CD4-positive, alpha-beta T cell (primary cell): ENCODE data around the gene ANKRD60. TPM values are rescaled to one million over a fixed set of nuclear protein-coding genes. Genes with fewer than 3 reads are reported as not detected.

ENCODE experiments used
- ATAC-seq: fragments of 200-7000 bp; cut with Tn5 transposase; one replicate; pipeline ENCODE4 v1.10.0; 2022; ENCODE audit warnings: mild to moderate bottlenecking; ENCODE audit not compliant: poor library complexity
- CTCF ChIA-PET: fragments of 350-600 bp; sonication (Branson Sonifier 250); formaldehyde crosslinking; loops from one replicate; lab custom pipeline; 2021; ENCODE audit warnings: antibody characterized with exemption, inconsistent platforms; lab: Charles Lee
- POLR2A ChIA-PET: fragments of 350-600 bp; sonication (Branson Sonifier 250); formaldehyde crosslinking; loops from one replicate; lab custom pipeline; 2021; ENCODE audit warnings: antibody characterized with exemption, inconsistent platforms; lab: Charles Lee
- DNase-seq, 14 experiments: peaks; one replicate each; pipeline ENCODE4 v3.0.0-alpha.2; 2013 to 2020; ENCODE audit warnings: mixed read lengths in 2 of 14
- H3K27ac ChIP-seq, 2 donors: one replicate each; pipeline versions ENCODE4 v1.5.1 to v1.7.0; 2013; ENCODE audit warnings: low read length in 2 of 2, low read depth in 1 of 2, mild to moderate bottlenecking in 1 of 2
- H3K27me3 ChIP-seq, 2 experiments: 1 replicate in 1 of 2; 2 replicates in 1 of 2; pipeline versions ENCODE4 v1.6.1 to v1.7.0; 2013; ENCODE audit warnings: low read length in 2 of 2, control low read depth in 1 of 2, mild to moderate bottlenecking in 1 of 2, moderate library complexity in 1 of 2; ENCODE audit not compliant: insufficient read depth in 2 of 2, control insufficient read depth in 1 of 2
- H3K36me3 ChIP-seq: one replicate; pipeline ENCODE4 v1.6.1; 2013; ENCODE audit warnings: low read length, control low read depth; ENCODE audit not compliant: insufficient read depth
- H3K4me1 ChIP-seq: one replicate; pipeline ENCODE4 v1.6.1; 2013; ENCODE audit warnings: low read length, control low read depth; ENCODE audit not compliant: insufficient read depth
- H3K4me3 ChIP-seq: one replicate; pipeline ENCODE4 v1.5.1; 2013; ENCODE audit warnings: mild to moderate bottlenecking, low read length, moderate library complexity
- H3K9me3 ChIP-seq, 2 experiments: 1 replicate in 1 of 2; 2 replicates in 1 of 2; pipeline versions ENCODE4 v1.6.1 to v1.7.0; 2013; ENCODE audit warnings: low read length in 2 of 2, mild to moderate bottlenecking in 2 of 2, control low read depth in 1 of 2, moderate library complexity in 1 of 2; ENCODE audit not compliant: control insufficient read depth in 1 of 2, insufficient read depth in 1 of 2
- H3K27ac Mint-ChIP-seq: one replicate; pipeline ENCODE4 v1.8.0; 2020; ENCODE audit warnings: mixed read lengths
- H3K27me3 Mint-ChIP-seq: one replicate; pipeline ENCODE4 v1.8.0; 2021; ENCODE audit warnings: mixed read lengths
- H3K36me3 Mint-ChIP-seq: one replicate; pipeline ENCODE4 v1.8.0; 2021; ENCODE audit warnings: low read depth, mixed read lengths
- H3K4me1 Mint-ChIP-seq: one replicate; pipeline ENCODE4 v1.8.0; 2021; ENCODE audit warnings: low read depth, mixed read lengths
- H3K4me3 Mint-ChIP-seq: one replicate; pipeline ENCODE4 v1.8.0; 2020; ENCODE audit warnings: mild to moderate bottlenecking, mixed read lengths
- H3K9me3 Mint-ChIP-seq: one replicate; pipeline ENCODE4 v1.8.0; 2020; ENCODE audit warnings: mixed read lengths
- intact Hi-C, 2 experiments: fragments of 100-400 bp; cut with DNase I in 1 of 2; cut with micrococcal nuclease in 1 of 2; formaldehyde crosslinking; loops; one replicate each; pipeline versions ENCODE4 v1.15.1 to v1.9.0; 2023 to 2025; cut with DNase I, micrococcal nuclease
- total RNA-seq, 174 experiments: library from RNA in 2 of 174; stranded (reverse) in 2 of 174; gene quantifications; one replicate each; pipeline ENCODE4 v1.2.3 and lab custom pipeline; 2021 to 2026
- TF ChIP-seq, protein P1 (sequence below): fragments of 200-600 bp; IDR thresholded peaks from one replicate; pipeline ENCODE4 v1.8.0; 2022; ENCODE audit warnings: antibody characterized with exemption, mild to moderate bottlenecking

Gene ANKRD60
- total RNA-seq, 2 experiments from 2014 or later: not detected

DNA sequence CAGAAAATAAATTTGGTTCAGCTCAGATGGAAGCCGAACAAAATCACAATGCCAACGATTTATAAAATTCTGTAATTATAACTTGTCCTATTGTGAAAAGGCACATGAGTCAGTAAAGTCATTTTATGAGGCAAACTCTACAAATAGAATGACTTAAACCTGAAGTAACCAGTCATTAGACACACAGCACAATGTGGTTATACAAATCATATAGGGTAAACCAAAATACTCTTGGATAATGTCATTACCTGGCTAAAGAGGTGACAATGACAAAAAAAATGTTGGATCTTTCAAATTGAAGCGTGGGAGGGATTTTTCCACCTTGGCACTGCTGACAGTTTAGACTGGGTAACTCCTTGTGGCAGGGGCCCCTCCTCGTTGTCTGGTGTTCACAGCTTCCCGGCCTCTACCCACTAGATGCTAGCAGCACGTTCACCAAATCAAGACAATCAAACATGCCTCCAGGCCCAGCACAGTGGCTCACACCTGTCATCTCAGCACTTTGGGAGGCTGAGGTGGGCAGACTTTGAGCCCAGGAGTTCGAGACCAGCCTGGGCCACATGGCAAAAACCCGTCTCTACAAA lies 5.0 kb downstream of the ANKRD60 start:
- CTCF ChIA-PET: interaction anchor here (0.8 kb wide), 1 partner anchor 219 kb away, joined by 3 read pairs; no protein-coding TSS in a partner anchor
- no peak for ATAC-seq

DNA sequence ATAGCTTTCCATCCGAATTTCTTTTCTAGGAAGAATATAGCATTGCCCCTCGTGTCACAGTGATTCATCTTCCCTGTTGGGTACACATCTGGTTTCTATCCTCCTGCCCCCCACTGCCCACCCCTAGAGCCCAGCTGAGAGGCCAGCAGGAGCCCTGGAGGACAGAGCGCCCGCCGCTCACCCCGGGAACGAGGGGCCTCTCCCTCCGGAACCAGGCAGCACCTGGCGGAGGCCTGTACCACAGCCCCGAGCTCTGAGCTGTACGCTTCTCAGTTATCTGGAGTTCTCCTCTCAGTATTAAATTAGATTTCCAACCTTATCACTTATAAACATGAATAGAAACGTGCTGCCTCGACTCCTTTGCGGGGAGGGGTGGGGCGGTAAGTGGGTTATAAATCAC lies 6.0 kb downstream of the ANKRD60 start:
- H3K4me1 Mint-ChIP-seq: no peaks in the 10 kb centered on the region
- no peak overlapping the region for H3K27ac ChIP-seq
- ATAC-seq: no peak
- peaks cover 9 to 10% of the 10 kb centered on the region in 2 experiments for H3K9me3 ChIP-seq
- H3K27me3 ChIP-seq: peaks cover 43 to 45% of the 10 kb centered on the region in 2 experiments
- no peak overlapping the region for H3K4me3 Mint-ChIP-seq
- ChIA-PET CTCF (no interaction called here), POLR2A (no interaction called here)
- H3K36me3 Mint-ChIP-seq: no peaks in the 10 kb centered on the region
- H3K36me3 ChIP-seq: no peaks in the 10 kb centered on the region
- no peak overlapping the region for H3K27ac Mint-ChIP-seq
- intact Hi-C loops: no loop called here
- H3K4me1 ChIP-seq: no peaks in the 10 kb centered on the region
- H3K9me3 Mint-ChIP-seq: peaks cover 6% of the 10 kb centered on the region
- no peak for DNase-seq
- H3K27me3 Mint-ChIP-seq: peaks cover 94% of the 10 kb centered on the region
- no peak overlapping the region for H3K4me3 ChIP-seq
- TF ChIP-seq, protein P1, sequence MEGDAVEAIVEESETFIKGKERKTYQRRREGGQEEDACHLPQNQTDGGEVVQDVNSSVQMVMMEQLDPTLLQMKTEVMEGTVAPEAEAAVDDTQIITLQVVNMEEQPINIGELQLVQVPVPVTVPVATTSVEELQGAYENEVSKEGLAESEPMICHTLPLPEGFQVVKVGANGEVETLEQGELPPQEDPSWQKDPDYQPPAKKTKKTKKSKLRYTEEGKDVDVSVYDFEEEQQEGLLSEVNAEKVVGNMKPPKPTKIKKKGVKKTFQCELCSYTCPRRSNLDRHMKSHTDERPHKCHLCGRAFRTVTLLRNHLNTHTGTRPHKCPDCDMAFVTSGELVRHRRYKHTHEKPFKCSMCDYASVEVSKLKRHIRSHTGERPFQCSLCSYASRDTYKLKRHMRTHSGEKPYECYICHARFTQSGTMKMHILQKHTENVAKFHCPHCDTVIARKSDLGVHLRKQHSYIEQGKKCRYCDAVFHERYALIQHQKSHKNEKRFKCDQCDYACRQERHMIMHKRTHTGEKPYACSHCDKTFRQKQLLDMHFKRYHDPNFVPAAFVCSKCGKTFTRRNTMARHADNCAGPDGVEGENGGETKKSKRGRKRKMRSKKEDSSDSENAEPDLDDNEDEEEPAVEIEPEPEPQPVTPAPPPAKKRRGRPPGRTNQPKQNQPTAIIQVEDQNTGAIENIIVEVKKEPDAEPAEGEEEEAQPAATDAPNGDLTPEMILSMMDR: no peak

More for the DNA sequence above, 5.0 kb downstream of the ANKRD60 start:
- Histone ChIP-seq H3K9me3 (peaks cover 10 to 13% of the 10 kb centered on the region in 2 experiments), H3K4me1 (peaks cover 7% of the 10 kb centered on the region), H3K36me3 (no peaks in the 10 kb centered on the region), H3K27ac (no peak overlapping the region), H3K27me3 (peaks cover 50 to 53% of the 10 kb centered on the region in 2 experiments), H3K4me3 (no peak overlapping the region)
- Mint-ChIP-seq H3K27me3 (peaks cover 96% of the 10 kb centered on the region), H3K27ac (no peak overlapping the region), H3K36me3 (no peaks in the 10 kb centered on the region), H3K4me3 (no peak overlapping the region), H3K4me1 (peaks cover 5% of the 10 kb centered on the region), H3K9me3 (peaks cover 6% of the 10 kb centered on the region)
- POLR2A ChIA-PET: no interaction called here
- intact Hi-C loops: no loop called here
- TF ChIP-seq, protein P1: no peak
- no peak for DNase-seq

DNA sequence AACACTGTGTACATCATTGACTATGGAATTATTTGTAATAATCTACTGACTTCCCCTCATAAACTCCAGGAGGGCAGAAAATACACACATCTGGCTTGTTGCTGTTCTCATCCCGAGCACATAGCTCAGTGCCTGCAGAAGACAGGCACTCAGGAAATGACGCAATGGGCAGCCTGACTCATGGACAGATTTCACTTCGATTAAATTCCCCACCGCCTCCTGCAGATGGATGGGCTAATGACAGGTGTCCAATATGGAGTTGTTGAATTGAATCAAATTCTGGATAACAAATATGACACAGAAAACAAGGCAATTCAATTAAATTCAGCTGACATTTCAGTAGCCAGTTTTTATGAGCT lies 9.1 kb downstream of the ANKRD60 start:
- POLR2A ChIA-PET: interaction anchor here (1.5 kb wide), 1 partner anchor 17 kb away, joined by 7 read pairs; no protein-coding TSS in a partner anchor

More for the DNA sequence above, 9.1 kb downstream of the ANKRD60 start:
- H3K4me3 Mint-ChIP-seq: no peak overlapping the region
- H3K4me1 Mint-ChIP-seq: no peaks in the 10 kb centered on the region
- CTCF ChIA-PET: no interaction called here
- H3K36me3 Mint-ChIP-seq: no peaks in the 10 kb centered on the region
- H3K27me3 ChIP-seq: peaks cover 19 to 23% of the 10 kb centered on the region in 2 experiments
- H3K27me3 Mint-ChIP-seq: peaks cover 76% of the 10 kb centered on the region
- DNase-seq (no peak), ATAC-seq (no peak)
- intact Hi-C loops: no loop called here
- H3K9me3 ChIP-seq: peaks cover 9 to 10% of the 10 kb centered on the region in 2 experiments
- no peaks in the 10 kb centered on the region for H3K4me1 ChIP-seq
- no peak overlapping the region for H3K4me3 ChIP-seq
- H3K27ac ChIP-seq: no peak overlapping the region
- TF ChIP-seq, protein P1: no peak
- no peaks in the 10 kb centered on the region for H3K36me3 ChIP-seq
- H3K27ac Mint-ChIP-seq: no peak overlapping the region
- peaks cover 6% of the 10 kb centered on the region for H3K9me3 Mint-ChIP-seq
